Liver (tissue), 9 donors: ENCODE results near the gene TSTD1. TPM values are rescaled to one million over a fixed set of nuclear protein-coding genes. Genes with fewer than 3 reads are reported as not detected.

Experiments
- DNase-seq: peaks from one replicate; pipeline ENCODE4 v3.0.0-alpha.2; 2017; ENCODE audit warnings: low spot score
- H3K27ac ChIP-seq, 2 donors: one replicate each; pipeline ENCODE4 v1.7.0; 2013; ENCODE audit warnings: inconsistent platforms in 2 of 2, low read length in 2 of 2, control low read depth in 1 of 2, low read depth in 1 of 2, mild to moderate bottlenecking in 1 of 2
- H3K27me3 ChIP-seq, 4 donors: one replicate each; pipeline versions ENCODE4 v1.6.1 to v1.7.0; 2013; ENCODE audit warnings: low read length in 3 of 4, inconsistent platforms in 1 of 4, mild to moderate bottlenecking in 1 of 4, moderate library complexity in 1 of 4; ENCODE audit not compliant: control insufficient read depth in 4 of 4, insufficient read depth in 4 of 4
- H3K36me3 ChIP-seq, 4 donors: one replicate each; pipeline versions ENCODE4 v1.6.1 to v1.7.0; 2013; ENCODE audit warnings: low read length in 3 of 4, mild to moderate bottlenecking in 3 of 4, low read depth in 1 of 4, moderate library complexity in 1 of 4; ENCODE audit not compliant: control insufficient read depth in 4 of 4, insufficient read depth in 3 of 4
- H3K4me1 ChIP-seq, 4 donors: one replicate each; pipeline versions ENCODE4 v1.6.1 to v1.7.0; 2013; ENCODE audit warnings: low read length in 3 of 4, mild to moderate bottlenecking in 3 of 4, moderate library complexity in 1 of 4; ENCODE audit not compliant: control insufficient read depth in 4 of 4, insufficient read depth in 4 of 4
- H3K4me3 ChIP-seq, 3 donors: one replicate each; pipeline versions ENCODE4 v1.6.1 to v1.7.0; 2013; ENCODE audit warnings: low read length in 3 of 3, control low read depth in 1 of 3, low read depth in 1 of 3, mild to moderate bottlenecking in 1 of 3
- H3K9ac ChIP-seq, 2 donors: one replicate each; pipeline ENCODE4 v1.7.0; 2013; ENCODE audit warnings: low read length in 2 of 2, mild to moderate bottlenecking in 2 of 2, moderate library complexity in 2 of 2, control low read depth in 1 of 2, low read depth in 1 of 2
- H3K9me3 ChIP-seq, 4 donors: one replicate each; pipeline versions ENCODE4 v1.6.1 to v1.7.0; 2013; ENCODE audit warnings: low read length in 3 of 4; ENCODE audit not compliant: control insufficient read depth in 4 of 4
- EGR1 ChIP-seq, 2 donors: IDR thresholded peaks; 2 replicates each; pipeline ENCODE4 v1.6.1; 2016 to 2018; ENCODE audit warnings: antibody characterized with exemption in 2 of 2, low read depth in 2 of 2
- FOXA1 ChIP-seq: IDR thresholded peaks from 2 replicates; pipeline ENCODE4 v1.6.1; 2016; ENCODE audit warnings: antibody characterized with exemption
- FOXA2 ChIP-seq: IDR thresholded peaks from 2 replicates; pipeline ENCODE4 v1.6.1; 2016; ENCODE audit warnings: antibody characterized with exemption
- GABPA ChIP-seq, 2 donors: IDR thresholded peaks in 1 of 2; conservative IDR thresholded peaks in 1 of 2; 2 replicates each; pipeline ENCODE4 v1.6.1; 2016; ENCODE audit warnings: antibody characterized with exemption in 2 of 2, mild to moderate bottlenecking in 1 of 2, moderate library complexity in 1 of 2
- HNF4A ChIP-seq, 2 donors: conservative IDR thresholded peaks; 2 replicates each; pipeline ENCODE4 v1.6.1; 2016; ENCODE audit warnings: antibody characterized with exemption in 2 of 2, mild to moderate bottlenecking in 2 of 2
- HNF4G ChIP-seq: IDR thresholded peaks from 2 replicates; pipeline ENCODE4 v1.6.1; 2016; ENCODE audit warnings: antibody characterized with exemption
- MAX ChIP-seq: IDR thresholded peaks from 2 replicates; pipeline ENCODE4 v1.6.1; 2016; ENCODE audit warnings: antibody characterized with exemption
- NR2F2 ChIP-seq: IDR thresholded peaks from 2 replicates; pipeline ENCODE4 v1.6.1; 2016; ENCODE audit warnings: antibody characterized with exemption
- RAD21 ChIP-seq, 2 donors: IDR thresholded peaks; 2 replicates each; pipeline ENCODE4 v1.6.1; 2016; ENCODE audit warnings: antibody characterized with exemption in 2 of 2, mild to moderate bottlenecking in 2 of 2
- RXRA ChIP-seq, 2 donors: IDR thresholded peaks; 2 replicates each; pipeline ENCODE4 v1.6.1; 2017 to 2018; ENCODE audit warnings: antibody characterized with exemption in 2 of 2, mild to moderate bottlenecking in 1 of 2
- TAF1 ChIP-seq: conservative IDR thresholded peaks from 2 replicates; pipeline ENCODE4 v1.6.1; 2016; ENCODE audit warnings: antibody characterized with exemption, mild to moderate bottlenecking
- YY1 ChIP-seq: IDR thresholded peaks from 2 replicates; pipeline ENCODE4 v1.6.1; 2016; ENCODE audit warnings: antibody characterized with exemption, mild to moderate bottlenecking
- ZBTB33 ChIP-seq: IDR thresholded peaks from 2 replicates; pipeline ENCODE4 v1.6.1; 2016; ENCODE audit warnings: antibody characterized with exemption
- WGBS: extraction: QIAGEN DNeasy Blood & Tissue Kit; methylation state at CpG from one replicate; pipeline ENCODE4 v1.1.7; 2013; 5-methylcytosine and 5-hydroxymethylcytosine counted together
- polyA plus RNA-seq, 2 donors: library from polyadenylated mRNA; stranded (reverse) in 1 of 2; unstranded in 1 of 2; fragments of 200-250 nt in 1 of 2; fragments of >200 nt in 1 of 2; fragmentation: Nextera tagmentation in 1 of 2; extraction: Ambion mirVana in 1 of 2; gene quantifications; one replicate each; pipeline versions ENCODE4 v1.2.1 to v1.2.3, GENCODE V29; 2013 to 2015
- total RNA-seq, 2 donors: library from RNA; depleted of rRNA; stranded (reverse); fragments of >200 nt; gene quantifications; one replicate each; pipeline ENCODE4 v1.2.3, GENCODE V29; 2014
- TF ChIP-seq, protein P1 (sequence below): IDR thresholded peaks from 2 replicates; pipeline ENCODE4 v1.6.1; 2016; ENCODE audit warnings: antibody characterized with exemption
- TF ChIP-seq, protein P2 (sequence below): fragments of 150-350 bp; IDR thresholded peaks from 2 replicates; pipeline ENCODE4 v1.5.1; 2017; ENCODE audit warnings: improper control_type of control experiment, low read depth, low read length; ENCODE audit not compliant: missing input control
- donor health status: healthy.
- donor health status: healthy.
- donor health status: healthy.
- donor health status: healthy.
- donor health status: healthy.

TSTD1 gene
- total and polyA plus RNA-seq, 4 donors = 10.9 to 67.5 (median 34.8) TPM

GRCh38 chr1:161077426-161077825, 38.7 kb upstream of the TSTD1 start:
- DNase-seq = no peak

GRCh38 chr1:161076410-161076809, 37.6 kb upstream of the TSTD1 start:
- Histone ChIP-seq H3K27me3 (no peaks in the 10 kb centered on the region), H3K4me3 (no peak overlapping the region), H3K9me3 (no peaks in the 10 kb centered on the region), H3K27ac (no peak overlapping the region), H3K4me1 (no peaks in the 10 kb centered on the region), H3K36me3 (no peaks in the 10 kb centered on the region), H3K9ac (no peak overlapping the region)
- no peak for TF ChIP-seq MAX
- TF ChIP-seq YY1 = no peak
- DNase-seq = no peak

More at GRCh38 chr1:161077426-161077825, 38.7 kb upstream of the TSTD1 start:
- Histone ChIP-seq H3K9me3 (no peaks in the 10 kb centered on the region), H3K4me3 (no peak overlapping the region), H3K36me3 (no peaks in the 10 kb centered on the region), H3K9ac (no peak overlapping the region), H3K27me3 (no peaks in the 10 kb centered on the region), H3K4me1 (no peaks in the 10 kb centered on the region), H3K27ac (no peak overlapping the region)
- TF ChIP-seq HNF4A (conservative IDR thresholded peaks at IDR 0.05) (no peak), YY1 (no peak), GABPA (IDR thresholded peaks at IDR 0.05 in 1 of 2, conservative IDR thresholded peaks at IDR 0.05 in 1 of 2) (no peak), MAX (no peak), EGR1 (IDR thresholded peaks at IDR 0.05; ENCODE audit: low read depth in 2 of 2) (no peak), RAD21 (IDR thresholded peaks at IDR 0.05) (no peak), RXRA (IDR thresholded peaks at IDR 0.05) (no peak), NR2F2 (no peak), TAF1 (no peak), HNF4G (no peak), FOXA2 (no peak), ZBTB33 (no peak), FOXA1 (no peak)
- TF ChIP-seq, protein P1, sequence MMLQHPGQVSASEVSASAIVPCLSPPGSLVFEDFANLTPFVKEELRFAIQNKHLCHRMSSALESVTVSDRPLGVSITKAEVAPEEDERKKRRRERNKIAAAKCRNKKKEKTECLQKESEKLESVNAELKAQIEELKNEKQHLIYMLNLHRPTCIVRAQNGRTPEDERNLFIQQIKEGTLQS = no peak
- TF ChIP-seq, protein P2, sequence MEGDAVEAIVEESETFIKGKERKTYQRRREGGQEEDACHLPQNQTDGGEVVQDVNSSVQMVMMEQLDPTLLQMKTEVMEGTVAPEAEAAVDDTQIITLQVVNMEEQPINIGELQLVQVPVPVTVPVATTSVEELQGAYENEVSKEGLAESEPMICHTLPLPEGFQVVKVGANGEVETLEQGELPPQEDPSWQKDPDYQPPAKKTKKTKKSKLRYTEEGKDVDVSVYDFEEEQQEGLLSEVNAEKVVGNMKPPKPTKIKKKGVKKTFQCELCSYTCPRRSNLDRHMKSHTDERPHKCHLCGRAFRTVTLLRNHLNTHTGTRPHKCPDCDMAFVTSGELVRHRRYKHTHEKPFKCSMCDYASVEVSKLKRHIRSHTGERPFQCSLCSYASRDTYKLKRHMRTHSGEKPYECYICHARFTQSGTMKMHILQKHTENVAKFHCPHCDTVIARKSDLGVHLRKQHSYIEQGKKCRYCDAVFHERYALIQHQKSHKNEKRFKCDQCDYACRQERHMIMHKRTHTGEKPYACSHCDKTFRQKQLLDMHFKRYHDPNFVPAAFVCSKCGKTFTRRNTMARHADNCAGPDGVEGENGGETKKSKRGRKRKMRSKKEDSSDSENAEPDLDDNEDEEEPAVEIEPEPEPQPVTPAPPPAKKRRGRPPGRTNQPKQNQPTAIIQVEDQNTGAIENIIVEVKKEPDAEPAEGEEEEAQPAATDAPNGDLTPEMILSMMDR = no peak
- 73% methylated on average over 9 of the region's 9 CpGs for WGBS
